Tibial nerve (tissue), 4 donors: ENCODE measurements around the gene PRKAR1B.

Experiments used
- CTCF ChIP-seq, 5 experiments: fragments of 200-600 bp in 3 of 5; fragments of 450-650 bp in 2 of 5; sonication (generic) in 3 of 5; IDR thresholded peaks; one replicate each; pipeline ENCODE4 v1.5.1; 2016 to 2019; ENCODE audit warnings: antibody characterized with exemption in 5 of 5, mild to moderate bottlenecking in 3 of 5, moderate library complexity in 2 of 5
- EP300 ChIP-seq, 2 donors: sonication (generic); formaldehyde crosslinking; IDR thresholded peaks; one replicate each; pipeline ENCODE4 v1.6.1; 2017; ENCODE audit warnings: antibody characterized with exemption in 2 of 2, mild to moderate bottlenecking in 1 of 2
- POLR2A ChIP-seq, 2 donors: fragments of 450-650 bp; IDR thresholded peaks; one replicate each; pipeline ENCODE4 v1.6.1; 2017; ENCODE audit warnings: antibody characterized with exemption in 2 of 2, mild to moderate bottlenecking in 2 of 2, moderate library complexity in 2 of 2

- TF ChIP-seq CTCF (IDR thresholded peaks at IDR 0.05): no peak
- no peak for TF ChIP-seq POLR2A (IDR thresholded peaks at IDR 0.05)
- TF ChIP-seq EP300 (IDR thresholded peaks at IDR 0.05): no peak
Observed at GRCh38 chr7:583410-584121, 143.5 kb downstream of the PRKAR1B start.
